Activated T-helper 17 cell treated with anti-CD3 and anti-CD28 coated beads, Interleukin-2, amount 50 U/mL, for 72 hours (primary cell): ENCODE measurements around the gene LYPD4. TPM values are rescaled to one million over a fixed set of nuclear protein-coding genes. Genes with fewer than 3 reads are reported as not detected.

Experiments
- ATAC-seq: fragments of 150-1000 bp; cut with Tn5 transposase; replicated peaks from 2 replicates; pipeline ENCODE4 v1.10.0; 2021; ENCODE audit warnings: mild to moderate bottlenecking, moderate library complexity
- H3K27ac Mint-ChIP-seq: one replicate; pipeline ENCODE4 v1.8.0; 2022; ENCODE audit warnings: mixed read lengths
- H3K27me3 Mint-ChIP-seq: one replicate; pipeline ENCODE4 v1.8.0; 2022; ENCODE audit warnings: mixed read lengths
- H3K36me3 Mint-ChIP-seq: one replicate; pipeline ENCODE4 v1.8.0; 2022; ENCODE audit warnings: low read depth, mild to moderate bottlenecking, mixed read lengths
- H3K4me1 Mint-ChIP-seq: one replicate; pipeline ENCODE4 v1.8.0; 2022; ENCODE audit warnings: mixed read lengths
- H3K4me3 Mint-ChIP-seq: one replicate; pipeline ENCODE4 v1.8.0; 2022; ENCODE audit warnings: mild to moderate bottlenecking, mixed read lengths
- H3K9me3 Mint-ChIP-seq: one replicate; pipeline ENCODE4 v1.8.0; 2022; ENCODE audit warnings: mixed read lengths
- total RNA-seq, 2 donors: library from RNA; stranded (reverse); gene quantifications; one replicate each; pipeline ENCODE4 v1.2.3, GENCODE V29; 2022

LYPD4 gene
- total RNA-seq, 2 donors from 2014 or later = not detected

- no peak overlapping the region for H3K4me3 Mint-ChIP-seq
- no peaks in the 10 kb centered on the region for H3K9me3 Mint-ChIP-seq
- H3K27me3 Mint-ChIP-seq = peaks cover 4% of the 10 kb centered on the region
- H3K4me1 Mint-ChIP-seq = no peaks in the 10 kb centered on the region
- no peak overlapping the region for H3K27ac Mint-ChIP-seq
- no peak for ATAC-seq
- H3K36me3 Mint-ChIP-seq = no peaks in the 10 kb centered on the region
Measured at GRCh38 chr19:41850381-41850780, 5.9 kb upstream of the LYPD4 start.

- ATAC-seq = no peak
- Mint-ChIP-seq H3K27me3 (peaks cover 4% of the 10 kb centered on the region), H3K4me3 (no peak overlapping the region), H3K27ac (peak overlapping the region; percentile 11), H3K9me3 (no peaks in the 10 kb centered on the region), H3K4me1 (no peaks in the 10 kb centered on the region), H3K36me3 (no peaks in the 10 kb centered on the region)
Measured at GRCh38 chr19:41849067-41849466, 4.6 kb upstream of the LYPD4 start.

GRCh38 chr19:41848666-41849065 is 4.2 kb upstream of the LYPD4 start:
- H3K4me1 Mint-ChIP-seq = no peaks in the 10 kb centered on the region
- H3K4me3 Mint-ChIP-seq = no peak overlapping the region
- no peaks in the 10 kb centered on the region for H3K9me3 Mint-ChIP-seq
- H3K36me3 Mint-ChIP-seq = no peaks in the 10 kb centered on the region
- peak overlapping the region; percentile 1 for H3K27ac Mint-ChIP-seq
- peaks cover 4% of the 10 kb centered on the region for H3K27me3 Mint-ChIP-seq
- no peak for ATAC-seq

GRCh38 chr19:41847351-41848105 is 3.0 kb upstream of the LYPD4 start:
- ATAC-seq = no peak
- H3K27ac Mint-ChIP-seq = no peak overlapping the region
- peaks cover 4% of the 10 kb centered on the region for H3K27me3 Mint-ChIP-seq

GRCh38 chr19:41845051-41845590 is 638 bp upstream of the LYPD4 start:
- Mint-ChIP-seq H3K4me3 (no peak overlapping the region), H3K4me1 (no peaks in the 10 kb centered on the region), H3K36me3 (no peaks in the 10 kb centered on the region), H3K9me3 (no peaks in the 10 kb centered on the region), H3K27me3 (no peaks in the 10 kb centered on the region), H3K27ac (no peak overlapping the region)
- no peak for ATAC-seq

More at GRCh38 chr19:41847351-41848105, 3.0 kb upstream of the LYPD4 start:
- H3K9me3 Mint-ChIP-seq = no peaks in the 10 kb centered on the region
- no peaks in the 10 kb centered on the region for H3K4me1 Mint-ChIP-seq
- no peaks in the 10 kb centered on the region for H3K36me3 Mint-ChIP-seq
- H3K4me3 Mint-ChIP-seq = no peak overlapping the region

GRCh38 chr19:41845001-41845050 is 343 bp upstream of the LYPD4 start, which contains the start of gene DMRTC2:
DMRTC2 (plus strand) TSS chr19:41845042; CDS start chr19:41847429, 2,387 bp downstream.
- ATAC-seq = no peak
- H3K27me3 Mint-ChIP-seq = no peaks in the 10 kb centered on the region
- no peaks in the 10 kb centered on the region for H3K9me3 Mint-ChIP-seq

GRCh38 chr19:41843371-41843770 is 1.1 kb downstream of the LYPD4 start:
- H3K9me3 Mint-ChIP-seq = no peaks in the 10 kb centered on the region
- no peak overlapping the region for H3K27ac Mint-ChIP-seq
- H3K4me1 Mint-ChIP-seq = no peaks in the 10 kb centered on the region
- H3K36me3 Mint-ChIP-seq = no peaks in the 10 kb centered on the region
- ATAC-seq = no peak
- no peak overlapping the region for H3K4me3 Mint-ChIP-seq
- H3K27me3 Mint-ChIP-seq = peaks cover 1% of the 10 kb centered on the region

More at GRCh38 chr19:41845001-41845050, 343 bp upstream of the LYPD4 start, which contains the start of gene DMRTC2:
- Mint-ChIP-seq H3K36me3 (no peaks in the 10 kb centered on the region), H3K4me1 (no peaks in the 10 kb centered on the region), H3K4me3 (no peak within 1 kb of the TSS), H3K27ac (no peak within 1 kb of the TSS)

- H3K4me3 Mint-ChIP-seq = no peak overlapping the region
- peaks cover 19% of the 10 kb centered on the region for H3K27me3 Mint-ChIP-seq
- no peak for ATAC-seq
- no peaks in the 10 kb centered on the region for H3K36me3 Mint-ChIP-seq
- H3K9me3 Mint-ChIP-seq = no peaks in the 10 kb centered on the region
- H3K4me1 Mint-ChIP-seq = no peaks in the 10 kb centered on the region
- H3K27ac Mint-ChIP-seq = no peak overlapping the region
Measured at GRCh38 chr19:41839211-41839610, 5.3 kb downstream of the LYPD4 start.

GRCh38 chr19:41837981-41838708 is 6.3 kb downstream of the LYPD4 start:
- Mint-ChIP-seq H3K36me3 (no peaks in the 10 kb centered on the region), H3K4me1 (no peaks in the 10 kb centered on the region), H3K9me3 (no peaks in the 10 kb centered on the region), H3K4me3 (no peak overlapping the region), H3K27ac (no peak overlapping the region), H3K27me3 (peaks cover 21% of the 10 kb centered on the region)
- ATAC-seq = no peak

- Mint-ChIP-seq H3K27ac (no peak overlapping the region), H3K4me3 (no peak overlapping the region), H3K4me1 (peaks cover 4% of the 10 kb centered on the region), H3K9me3 (no peaks in the 10 kb centered on the region), H3K27me3 (peaks cover 13% of the 10 kb centered on the region), H3K36me3 (no peaks in the 10 kb centered on the region)
- ATAC-seq = peak; percentile 84
Measured at GRCh38 chr19:41821003-41821735, 23.3 kb downstream of the LYPD4 start.

- peaks cover 4% of the 10 kb centered on the region for H3K27me3 Mint-ChIP-seq
- no peak for ATAC-seq
- no peaks in the 10 kb centered on the region for H3K9me3 Mint-ChIP-seq
- peaks cover 4% of the 10 kb centered on the region for H3K4me1 Mint-ChIP-seq
- H3K36me3 Mint-ChIP-seq = no peaks in the 10 kb centered on the region
- H3K27ac Mint-ChIP-seq = no peak overlapping the region
- H3K4me3 Mint-ChIP-seq = no peak overlapping the region
Measured at GRCh38 chr19:41816761-41817160, 27.7 kb downstream of the LYPD4 start.

GRCh38 chr19:41815301-41815700 is 29.2 kb downstream of the LYPD4 start:
- Mint-ChIP-seq H3K4me3 (no peak overlapping the region), H3K36me3 (no peaks in the 10 kb centered on the region), H3K27ac (no peak overlapping the region), H3K4me1 (no peaks in the 10 kb centered on the region), H3K27me3 (no peaks in the 10 kb centered on the region), H3K9me3 (no peaks in the 10 kb centered on the region)
- ATAC-seq = no peak

- no peaks in the 10 kb centered on the region for H3K9me3 Mint-ChIP-seq
- ATAC-seq = no peak
- no peaks in the 10 kb centered on the region for H3K27me3 Mint-ChIP-seq
- no peak overlapping the region for H3K27ac Mint-ChIP-seq
- H3K4me3 Mint-ChIP-seq = no peak overlapping the region
- no peaks in the 10 kb centered on the region for H3K36me3 Mint-ChIP-seq
- no peaks in the 10 kb centered on the region for H3K4me1 Mint-ChIP-seq
Measured at GRCh38 chr19:41813911-41814310, 30.6 kb downstream of the LYPD4 start.

GRCh38 chr19:41811981-41812380 is 32.5 kb downstream of the LYPD4 start:
- Mint-ChIP-seq H3K4me3 (no peak overlapping the region), H3K36me3 (no peaks in the 10 kb centered on the region), H3K27me3 (no peaks in the 10 kb centered on the region), H3K9me3 (no peaks in the 10 kb centered on the region), H3K27ac (no peak overlapping the region), H3K4me1 (no peaks in the 10 kb centered on the region)
- ATAC-seq = no peak

- Mint-ChIP-seq H3K4me1 (no peaks in the 10 kb centered on the region), H3K27ac (no peak overlapping the region), H3K4me3 (no peak overlapping the region), H3K27me3 (no peaks in the 10 kb centered on the region), H3K36me3 (no peaks in the 10 kb centered on the region), H3K9me3 (no peaks in the 10 kb centered on the region)
- ATAC-seq = no peak
Measured at GRCh38 chr19:41811036-41811435, 33.4 kb downstream of the LYPD4 start.
